HCT116 (cell line): ENCODE data around the gene PLD2. TPM values are rescaled to one million over a fixed set of nuclear protein-coding genes. Genes with fewer than 3 reads are reported as not detected.

ENCODE experiments used
- ATAC-seq: fragments of 200-7000 bp; cut with Tn5 transposase; 2 replicates; pipeline ENCODE4 v1.9.1; 2020; ENCODE audit warnings: mild to moderate bottlenecking, moderate library complexity
- BruUV-seq: library from RNA; stranded (reverse); fragments of 400-500 nt; replicated peaks from 2 replicates; lab custom pipeline; 2021; lab: Mats Ljungman, UMichigan
- CTCF ChIA-PET: fragments of 300-600 bp; sonication (Branson Sonifier 250); formaldehyde crosslinking; loops from one replicate; lab custom pipeline; 2021; ENCODE audit warnings: antibody characterized with exemption; lab: Charles Lee
- POLR2A ChIA-PET: fragments of 300-600, 350-600 bp; sonication (Branson Sonifier 250); formaldehyde crosslinking; loops from one replicate; lab custom pipeline; 2021; ENCODE audit warnings: antibody characterized with exemption; lab: Charles Lee
- RAD21 ChIA-PET, 2 experiments: fragments of 300-600 bp; sonication (Branson Sonifier 250); formaldehyde crosslinking; loops; one replicate each; lab custom pipeline; 2023; ENCODE audit warnings: low total read pairs in 2 of 2; ENCODE audit not compliant: uncharacterized antibody in 2 of 2, unreplicated experiment in 2 of 2, low non-redundant PET in 1 of 2; lab: Charles Lee
- DNase-seq: peaks from one replicate; pipeline ENCODE4 v3.0.0-alpha.2; 2010; ENCODE audit warnings: low read depth, low spot score
- H2AFZ ChIP-seq: fragments of 200-600 bp; shearing (Covaris generic), sonication (generic); 2 replicates; pipeline ENCODE4 v1.6.1; 2017; ENCODE audit warnings: low read depth, mixed run types, mixed read lengths, antibody characterized with exemption, low read length; ENCODE audit not compliant: poor library complexity, severe bottlenecking
- H3K27ac ChIP-seq: 2 replicates; pipeline ENCODE4 v1.5.1; 2012; ENCODE audit warnings: low read depth, low read length
- H3K27me3 ChIP-seq: fragments of 200-600 bp; sonication (generic); 2 replicates; pipeline ENCODE4 v1.6.1; 2016; ENCODE audit warnings: mixed run types, low read length, mixed read lengths; ENCODE audit not compliant: insufficient read depth
- H3K36me3 ChIP-seq, 2 experiments: fragments of 200-500 bp in 1 of 2; fragments of 200-600 bp in 1 of 2; sonication (Bioruptor generic) in 1 of 2; sonication (generic) in 1 of 2; 2 replicates each; pipeline versions ENCODE4 v1.5.1 to v1.6.1; 2014 to 2016; ENCODE audit warnings: low read length in 2 of 2, inconsistent platforms in 1 of 2, mixed read lengths in 1 of 2, mixed run types in 1 of 2; ENCODE audit not compliant: insufficient read depth in 2 of 2, control insufficient read depth in 1 of 2
- H3K4me1 ChIP-seq, 2 experiments: fragments of 200-600 bp in 1 of 2; sonication (generic) in 1 of 2; 2 replicates each; pipeline versions ENCODE4 v1.5.1 to v1.6.1; 2012 to 2017; ENCODE audit warnings: low read length in 2 of 2, inconsistent platforms in 1 of 2, mild to moderate bottlenecking in 1 of 2, mixed read lengths in 1 of 2, mixed run types in 1 of 2, moderate library complexity in 1 of 2; ENCODE audit not compliant: insufficient read depth in 2 of 2, control insufficient read depth in 1 of 2
- H3K4me2 ChIP-seq: fragments of 200-600 bp; sonication (generic); 2 replicates; pipeline ENCODE4 v1.6.1; 2017; ENCODE audit warnings: mixed run types, low read length, mixed read lengths
- H3K4me3 ChIP-seq, 2 experiments: fragments of 200-600 bp in 1 of 2; sonication (generic) in 1 of 2; replicated peaks in 1 of 2; 2 replicates each; pipeline ENCODE4 v1.5.1; 2011 to 2016; ENCODE audit warnings: low read length in 2 of 2, control low read depth in 1 of 2, low read depth in 1 of 2, mild to moderate bottlenecking in 1 of 2, mixed read lengths in 1 of 2, mixed run types in 1 of 2
- H3K79me2 ChIP-seq: fragments of 200-600 bp; sonication (generic); 2 replicates; pipeline ENCODE4 v1.6.1; 2017; ENCODE audit warnings: mild to moderate bottlenecking, mixed run types, low read length, moderate library complexity, mixed read lengths; ENCODE audit not compliant: insufficient read depth
- H3K9ac ChIP-seq: fragments of 200-600 bp; sonication (generic); 2 replicates; pipeline ENCODE4 v1.6.1; 2016; ENCODE audit warnings: low read length, mixed read lengths
- H3K9me2 ChIP-seq: fragments of 200-600 bp; sonication (generic), shearing (Covaris generic); 2 replicates; pipeline ENCODE4 v1.6.1; 2017; ENCODE audit warnings: mixed run types, mild to moderate bottlenecking, moderate library complexity; ENCODE audit not compliant: insufficient read depth
- H3K9me3 ChIP-seq, 2 experiments: fragments of 200-500 bp in 1 of 2; fragments of 200-600 bp in 1 of 2; sonication (Bioruptor generic) in 1 of 2; sonication (generic) in 1 of 2; 2 replicates each; pipeline ENCODE4 v1.6.1; 2014 to 2017; ENCODE audit warnings: low read length in 2 of 2, mixed read lengths in 2 of 2, inconsistent platforms in 1 of 2, low read depth in 1 of 2, mild to moderate bottlenecking in 1 of 2, mixed run types in 1 of 2, moderate library complexity in 1 of 2; ENCODE audit not compliant: control insufficient read depth in 1 of 2, insufficient read depth in 1 of 2
- H4K20me1 ChIP-seq: fragments of 200-600 bp; sonication (generic), shearing (Covaris generic); 2 replicates; pipeline ENCODE4 v1.6.1; 2017; ENCODE audit warnings: mixed run types, mild to moderate bottlenecking, moderate library complexity; ENCODE audit not compliant: insufficient read depth
- CBX3 ChIP-seq: IDR thresholded peaks from 2 replicates; pipeline ENCODE4 v1.6.1; 2012; ENCODE audit warnings: low read depth
- CEBPB ChIP-seq: IDR thresholded peaks from 2 replicates; pipeline ENCODE4 v1.6.1; 2012; ENCODE audit warnings: low read depth
- EGR1 ChIP-seq: IDR thresholded peaks from 2 replicates; pipeline ENCODE4 v1.6.1; 2012; ENCODE audit warnings: low read depth
- EZH2phosphoT487 ChIP-seq: fragments of 200-600 bp; IDR thresholded peaks from 2 replicates; pipeline ENCODE4 v1.6.1; 2018; ENCODE audit warnings: antibody characterized with exemption, borderline replicate concordance
- FOSL1 ChIP-seq: IDR thresholded peaks from 2 replicates; pipeline ENCODE4 v1.6.1; 2012; ENCODE audit warnings: low read depth
- POLR2A ChIP-seq: IDR thresholded peaks from 2 replicates; pipeline ENCODE4 v1.7.0; 2011; ENCODE audit warnings: borderline replicate concordance; ENCODE audit not compliant: insufficient read depth, insufficient read length; ENCODE audit errors: extremely low read depth
- POLR2AphosphoS5 ChIP-seq: IDR thresholded peaks from 2 replicates; pipeline ENCODE4 v1.6.1; 2011; ENCODE audit warnings: mild to moderate bottlenecking, low read depth, low read length, moderate library complexity
- SIN3A ChIP-seq: IDR thresholded peaks from 2 replicates; pipeline ENCODE4 v1.6.1; 2012; ENCODE audit warnings: low read depth
- SP1 ChIP-seq: IDR thresholded peaks from 2 replicates; pipeline ENCODE4 v1.6.1; 2012; ENCODE audit warnings: low read depth
- ZFX ChIP-seq: fragments of 450-650 bp; IDR thresholded peaks from 2 replicates; pipeline ENCODE4 v1.6.1; 2017
- intact Hi-C: fragments of 100-400 bp; cut with micrococcal nuclease; formaldehyde crosslinking; loops from 2 replicates; pipeline ENCODE4 v1.10.0; 2022
- total RNA-seq: library from RNA; stranded (reverse); gene quantifications from one replicate; pipeline ENCODE4 v1.2.1, GENCODE V29; 2021; ENCODE audit not compliant: unreplicated experiment
- TF ChIP-seq, protein P1 (sequence below): IDR thresholded peaks from 2 replicates; pipeline ENCODE4 v1.6.1; 2012; ENCODE audit warnings: low read depth
- TF ChIP-seq, protein P2 (sequence below): IDR thresholded peaks from 2 replicates; pipeline ENCODE4 v1.6.1; 2011; ENCODE audit warnings: mild to moderate bottlenecking, low read length, moderate library complexity; ENCODE audit not compliant: insufficient replicate concordance; ENCODE audit errors: extremely low read depth

Gene PLD2
- total RNA-seq, 1 experiment from 2014 or later, result 47.7 TPM

DNA sequence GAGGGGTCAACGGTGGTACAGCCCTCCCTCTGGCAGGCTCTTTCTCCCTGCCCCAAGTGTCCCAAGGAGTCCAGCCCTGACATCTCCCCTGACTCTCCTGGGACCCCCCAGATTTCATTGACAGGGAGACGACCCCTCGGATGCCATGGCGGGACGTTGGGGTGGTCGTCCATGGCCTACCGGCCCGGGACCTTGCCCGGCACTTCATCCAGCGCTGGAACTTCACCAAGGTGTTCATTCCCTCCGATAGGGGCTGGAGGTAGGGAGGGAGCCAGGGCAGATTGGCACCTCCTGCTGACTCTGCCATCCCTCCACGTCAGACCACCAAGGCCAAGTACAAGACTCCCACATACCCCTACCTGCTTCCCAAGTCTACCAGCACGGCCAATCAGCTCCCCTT is 9.9 kb downstream of the PLD2 start (continued):
- TF ChIP-seq, protein P1, sequence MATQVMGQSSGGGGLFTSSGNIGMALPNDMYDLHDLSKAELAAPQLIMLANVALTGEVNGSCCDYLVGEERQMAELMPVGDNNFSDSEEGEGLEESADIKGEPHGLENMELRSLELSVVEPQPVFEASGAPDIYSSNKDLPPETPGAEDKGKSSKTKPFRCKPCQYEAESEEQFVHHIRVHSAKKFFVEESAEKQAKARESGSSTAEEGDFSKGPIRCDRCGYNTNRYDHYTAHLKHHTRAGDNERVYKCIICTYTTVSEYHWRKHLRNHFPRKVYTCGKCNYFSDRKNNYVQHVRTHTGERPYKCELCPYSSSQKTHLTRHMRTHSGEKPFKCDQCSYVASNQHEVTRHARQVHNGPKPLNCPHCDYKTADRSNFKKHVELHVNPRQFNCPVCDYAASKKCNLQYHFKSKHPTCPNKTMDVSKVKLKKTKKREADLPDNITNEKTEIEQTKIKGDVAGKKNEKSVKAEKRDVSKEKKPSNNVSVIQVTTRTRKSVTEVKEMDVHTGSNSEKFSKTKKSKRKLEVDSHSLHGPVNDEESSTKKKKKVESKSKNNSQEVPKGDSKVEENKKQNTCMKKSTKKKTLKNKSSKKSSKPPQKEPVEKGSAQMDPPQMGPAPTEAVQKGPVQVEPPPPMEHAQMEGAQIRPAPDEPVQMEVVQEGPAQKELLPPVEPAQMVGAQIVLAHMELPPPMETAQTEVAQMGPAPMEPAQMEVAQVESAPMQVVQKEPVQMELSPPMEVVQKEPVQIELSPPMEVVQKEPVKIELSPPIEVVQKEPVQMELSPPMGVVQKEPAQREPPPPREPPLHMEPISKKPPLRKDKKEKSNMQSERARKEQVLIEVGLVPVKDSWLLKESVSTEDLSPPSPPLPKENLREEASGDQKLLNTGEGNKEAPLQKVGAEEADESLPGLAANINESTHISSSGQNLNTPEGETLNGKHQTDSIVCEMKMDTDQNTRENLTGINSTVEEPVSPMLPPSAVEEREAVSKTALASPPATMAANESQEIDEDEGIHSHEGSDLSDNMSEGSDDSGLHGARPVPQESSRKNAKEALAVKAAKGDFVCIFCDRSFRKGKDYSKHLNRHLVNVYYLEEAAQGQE, result no peak
- TF ChIP-seq SIN3A, result no peak
- TF ChIP-seq SP1, result no peak
- no peak for TF ChIP-seq FOSL1

DNA sequence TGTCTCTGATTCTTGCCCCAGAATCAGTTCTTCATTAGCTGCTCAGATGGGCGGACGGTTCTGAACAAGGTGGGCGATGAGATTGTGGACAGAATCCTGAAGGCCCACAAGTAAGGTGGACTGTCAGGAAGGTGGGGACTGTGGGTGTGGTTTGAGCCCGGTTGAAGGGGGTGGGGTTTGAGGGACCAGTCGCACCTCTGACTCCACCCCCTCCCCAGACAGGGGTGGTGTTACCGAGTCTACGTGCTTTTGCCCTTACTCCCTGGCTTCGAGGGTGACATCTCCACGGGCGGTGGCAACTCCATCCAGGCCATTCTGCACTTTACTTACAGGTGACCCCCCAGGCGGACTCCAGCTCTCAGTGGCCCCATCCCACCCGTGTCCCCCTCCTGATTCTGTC is 11.3 kb downstream of the PLD2 start:
- Histone ChIP-seq H3K36me3 (peaks cover 3 to 4% of the 10 kb centered on the region in 2 experiments; a peak in 2 of 4 replicates), H4K20me1 (no peaks in the 10 kb centered on the region), H3K4me1 (no peaks in the 10 kb centered on the region), H3K27me3 (no peaks in the 10 kb centered on the region), H3K9me2 (no peaks in the 10 kb centered on the region), H2AFZ (no peak overlapping the region), H3K4me2 (no peak overlapping the region), H3K4me3 (no peak overlapping the region), H3K9me3 (no peaks in the 10 kb centered on the region), H3K27ac (no peak overlapping the region), H3K79me2 (no peaks in the 10 kb centered on the region), H3K9ac (no peak overlapping the region)
- ChIA-PET RAD21 (no interaction called here), POLR2A (no interaction called here), CTCF (no interaction called here)
- intact Hi-C loops, result no loop called here
- no peak for TF ChIP-seq POLR2A
- no peak for TF ChIP-seq EGR1
- TF ChIP-seq POLR2AphosphoS5, result no peak
- TF ChIP-seq SP1, result no peak
- no peak for TF ChIP-seq CEBPB
- TF ChIP-seq EZH2phosphoT487, result no peak
- no peak for TF ChIP-seq FOSL1
- no peak for TF ChIP-seq CBX3
- TF ChIP-seq, protein P2, sequence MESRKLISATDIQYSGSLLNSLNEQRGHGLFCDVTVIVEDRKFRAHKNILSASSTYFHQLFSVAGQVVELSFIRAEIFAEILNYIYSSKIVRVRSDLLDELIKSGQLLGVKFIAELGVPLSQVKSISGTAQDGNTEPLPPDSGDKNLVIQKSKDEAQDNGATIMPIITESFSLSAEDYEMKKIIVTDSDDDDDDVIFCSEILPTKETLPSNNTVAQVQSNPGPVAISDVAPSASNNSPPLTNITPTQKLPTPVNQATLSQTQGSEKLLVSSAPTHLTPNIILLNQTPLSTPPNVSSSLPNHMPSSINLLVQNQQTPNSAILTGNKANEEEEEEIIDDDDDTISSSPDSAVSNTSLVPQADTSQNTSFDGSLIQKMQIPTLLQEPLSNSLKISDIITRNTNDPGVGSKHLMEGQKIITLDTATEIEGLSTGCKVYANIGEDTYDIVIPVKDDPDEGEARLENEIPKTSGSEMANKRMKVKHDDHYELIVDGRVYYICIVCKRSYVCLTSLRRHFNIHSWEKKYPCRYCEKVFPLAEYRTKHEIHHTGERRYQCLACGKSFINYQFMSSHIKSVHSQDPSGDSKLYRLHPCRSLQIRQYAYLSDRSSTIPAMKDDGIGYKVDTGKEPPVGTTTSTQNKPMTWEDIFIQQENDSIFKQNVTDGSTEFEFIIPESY, result no peak
- no peak for TF ChIP-seq ZFX
- BruUV-seq, result no TSS peak
- peak; percentile 68 for ATAC-seq
- DNase-seq, result no peak
